SK-N-MC (cell line): ENCODE data around the gene LAPTM5.

ENCODE experiments used
- EZH2 ChIP-seq: fragments of 200-600 bp; sonication (generic); IDR thresholded peaks from one replicate; pipeline ENCODE4 v1.6.1; 2017; ENCODE audit warnings: antibody characterized with exemption
- POLR2AphosphoS5 ChIP-seq: IDR thresholded peaks from 2 replicates; pipeline ENCODE4 v1.6.1; 2012; ENCODE audit warnings: mild to moderate bottlenecking, low read depth, low read length, borderline replicate concordance

DNA sequence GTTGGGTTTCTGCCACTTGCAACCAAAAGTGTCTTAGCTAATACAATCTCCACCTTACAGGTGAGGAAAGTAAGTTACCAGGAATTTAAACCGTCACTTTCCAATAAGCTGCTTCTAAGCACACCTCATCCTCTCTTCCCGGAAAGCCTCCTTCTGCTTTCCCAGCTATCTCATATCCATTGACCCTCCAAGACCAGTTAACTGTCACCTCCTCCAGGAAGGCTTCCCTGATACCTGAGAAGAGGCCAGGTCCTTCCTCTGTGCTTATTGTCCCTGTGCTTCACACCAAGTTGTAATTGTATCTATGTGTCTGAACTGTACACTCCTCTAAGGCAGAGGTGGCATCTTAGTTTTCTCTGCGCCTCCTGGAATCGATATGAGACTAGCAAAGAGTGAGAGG is 23.0 kb downstream of the LAPTM5 start:
- TF ChIP-seq EZH2 (no peak), POLR2AphosphoS5 (no peak)
